GM18517 (cell line): ENCODE data around the gene TBC1D24.
"Not testable (repeated sequence)": the region's sequence is repeated elsewhere in the genome, so short reads cannot be mapped to it uniquely, and the experiment has no call there.

Experiments used
- ATAC-seq: cut with Tn5 transposase; IDR thresholded peaks from one replicate; pipeline ENCODE4 v1.9.1; 2021; ENCODE audit warnings: mild to moderate bottlenecking, moderate library complexity; ENCODE audit not compliant: unreplicated experiment

Gene TBC1D24

GRCh38 chr16:2474877-2475412, at the start of gene TBC1D24:
Gene TBC1D24, plus strand, starts transcription at chr16:2475127. Its CDS starts 21,022 bp downstream, at chr16:2496149.
- ATAC-seq, result peak; percentile 43

GRCh38 chr16:2425825-2426430, 49.0 kb upstream of the TBC1D24 start:
- ATAC-seq, result no peak

GRCh38 chr16:2426941-2427361, 48.0 kb upstream of the TBC1D24 start:
- ATAC-seq, result no peak

GRCh38 chr16:2427526-2427925, 47.4 kb upstream of the TBC1D24 start:
- no peak for ATAC-seq

- ATAC-seq, result no peak
These were observed 46.7 kb upstream of the TBC1D24 start for GRCh38 chr16:2428051-2428783.

GRCh38 chr16:2428784-2429033, 46.2 kb upstream of the TBC1D24 start:
- ATAC-seq, result peak; percentile 34

GRCh38 chr16:2429034-2429770, 45.7 kb upstream of the TBC1D24 start, which contains the start of gene CCNF:
Gene CCNF, plus strand, starts transcription at chr16:2429447. Its CDS starts 35 bp downstream, at chr16:2429482.
- ATAC-seq, result peak; percentile 82

- ATAC-seq, result peak; percentile 5
These were observed 44.9 kb upstream of the TBC1D24 start for GRCh38 chr16:2429771-2430663.

GRCh38 chr16:2432286-2432685, 42.6 kb upstream of the TBC1D24 start:
- ATAC-seq, result no peak

GRCh38 chr16:2432801-2433505, 42.0 kb upstream of the TBC1D24 start:
- ATAC-seq, result no peak

- ATAC-seq, result not testable (repeated sequence)
These were observed 39.7 kb upstream of the TBC1D24 start for GRCh38 chr16:2435236-2435635.

GRCh38 chr16:2436110-2436509, 38.8 kb upstream of the TBC1D24 start:
- ATAC-seq, result no peak

GRCh38 chr16:2437032-2437790, 37.7 kb upstream of the TBC1D24 start:
- ATAC-seq, result no peak

GRCh38 chr16:2438121-2438520, 36.8 kb upstream of the TBC1D24 start:
- no peak for ATAC-seq

GRCh38 chr16:2439598-2439997, 35.3 kb upstream of the TBC1D24 start:
- ATAC-seq, result no peak

GRCh38 chr16:2441143-2441804, 33.7 kb upstream of the TBC1D24 start:
- not testable (repeated sequence) for ATAC-seq

GRCh38 chr16:2443555-2443954, 31.4 kb upstream of the TBC1D24 start:
- no peak for ATAC-seq

GRCh38 chr16:2447920-2448583, 26.9 kb upstream of the TBC1D24 start:
- no peak for ATAC-seq
